Psoas muscle (tissue), 8 donors: ENCODE data around the gene PCBP3. TPM values are rescaled to one million over a fixed set of nuclear protein-coding genes. Genes with fewer than 3 reads are reported as not detected.

ENCODE experiments used
- ATAC-seq, 4 donors: fragments of 200-7000 bp; cut with Tn5 transposase; one replicate each; pipeline ENCODE4 v1.9.1; 2020; ENCODE audit warnings: moderate library complexity in 3 of 4, mild to moderate bottlenecking in 2 of 4
- DNase-seq, 2 donors: peaks; one replicate each; pipeline ENCODE4 v3.0.0-alpha.2; 2020
- H3K27ac ChIP-seq: fragments of 200-600 bp; one replicate; pipeline ENCODE4 v1.8.0; 2022
- H3K27me3 ChIP-seq, 3 donors: fragments of 200-600 bp in 1 of 3; one replicate each; pipeline versions ENCODE4 v1.6.1 to v1.8.0; 2013 to 2022; ENCODE audit warnings: low read length in 2 of 3, mild to moderate bottlenecking in 2 of 3, moderate library complexity in 1 of 3; ENCODE audit not compliant: insufficient read depth in 3 of 3
- H3K36me3 ChIP-seq, 2 donors: fragments of 200-600 bp in 1 of 2; one replicate each; pipeline versions ENCODE4 v1.6.1 to v1.8.0; 2013 to 2022; ENCODE audit warnings: low read depth in 1 of 2, mild to moderate bottlenecking in 1 of 2, moderate library complexity in 1 of 2; ENCODE audit not compliant: insufficient read depth in 1 of 2
- H3K4me1 ChIP-seq: fragments of 200-600 bp; one replicate; pipeline ENCODE4 v1.8.0; 2022
- H3K4me3 ChIP-seq: fragments of 200-600 bp; one replicate; pipeline ENCODE4 v1.8.0; 2022; ENCODE audit warnings: mild to moderate bottlenecking
- H3K9me3 ChIP-seq: fragments of 200-600 bp; one replicate; pipeline ENCODE4 v1.8.0; 2022
- CTCF ChIP-seq: fragments of 200-600 bp; IDR thresholded peaks from one replicate; pipeline ENCODE4 v1.8.0; 2022; ENCODE audit warnings: antibody characterized with exemption
- WGBS, 3 donors: extraction: QIAGEN DNeasy Blood & Tissue Kit; methylation state at CpG; one replicate each; pipeline versions ENCODE4 v1.1.6 to v1.1.7; 2013; 5-methylcytosine and 5-hydroxymethylcytosine counted together
- intact Hi-C, 2 donors: fragments of 100-400 bp; cut with DNase I; formaldehyde crosslinking; loops; one replicate each; pipeline versions ENCODE4 v1.11.0 to v1.14.2; 2022
- polyA plus RNA-seq, 3 donors: library from polyadenylated mRNA; stranded (reverse); fragments of 200-250 nt; gene quantifications; one replicate each; pipeline ENCODE4 v1.2.3, GENCODE V29; 2013
- total RNA-seq, 4 donors: library from RNA; stranded (reverse); fragmentation: NEBNext Ultra II Directional in 2 of 4; extraction: Animal tissue kit (Norgen Biotek cat#: 25700) in 2 of 4; gene quantifications; one replicate each; pipeline versions ENCODE4 v1.2.1 to v1.2.4, GENCODE V29; 2021 to 2023
- donor health status: healthy with polysubstance abuse.
- donor health status: DM: no; HTN: no; CAD: no; lungs with moderate emphysema.
- donor health status: Bipolar disorder and iron deficiency.
- donor health status: healthy.
- donor health status: DM: yes; HTN: yes; CAD: no.
- donor health status: DM: no; HTN: no; CAD: no.
- donor health status: DM: no; HTN: no; CAD: no.
- donor health status: DM: yes; HTN: yes; CAD: no.

Gene PCBP3
- total and polyA plus RNA-seq, 7 donors = 0.10 to 0.91 (median 0.33) TPM; not detected in 1

GRCh38 chr21:45766055-45766454 is 122.5 kb downstream of the PCBP3 start:
- Histone ChIP-seq H3K27ac (no peak overlapping the region), H3K4me3 (no peak overlapping the region), H3K9me3 (no peaks in the 10 kb centered on the region), H3K27me3 (peaks cover 0 to 18% (median 4%) of the 10 kb centered on the region in 3 donors), H3K4me1 (no peaks in the 10 kb centered on the region), H3K36me3 (no peaks in the 10 kb centered on the region)
- TF ChIP-seq CTCF = no peak
- DNase-seq = no peak
- WGBS, 3 donors = 77 to 80% (median 78%) methylated on average over 14 of the region's 14 CpGs
- ATAC-seq = no peak
- intact Hi-C loops = no loop called here

- TF ChIP-seq CTCF = no peak
- H3K27ac ChIP-seq = no peak overlapping the region
- ATAC-seq (no peak), DNase-seq (no peak)
- no peaks in the 10 kb centered on the region for H3K4me1 ChIP-seq
- no peaks in the 10 kb centered on the region for H3K36me3 ChIP-seq
- 25 to 30% (median 27%) methylated on average over 5 of the region's 5 CpGs for WGBS, 3 donors
- no peaks in the 10 kb centered on the region for H3K9me3 ChIP-seq
- H3K4me3 ChIP-seq = no peak overlapping the region
- intact Hi-C loops = no loop called here
- peaks cover 0 to 18% (median 4%) of the 10 kb centered on the region in 3 donors for H3K27me3 ChIP-seq
Measured at GRCh38 chr21:45766501-45766900, 123.0 kb downstream of the PCBP3 start.

GRCh38 chr21:45767071-45768006 is 123.8 kb downstream of the PCBP3 start:
- intact Hi-C loops = no loop called here
- TF ChIP-seq CTCF = no peak
- Histone ChIP-seq H3K4me3 (no peak overlapping the region), H3K27ac (no peak overlapping the region), H3K4me1 (no peaks in the 10 kb centered on the region), H3K9me3 (no peaks in the 10 kb centered on the region), H3K27me3 (peaks cover 0 to 18% (median 4%) of the 10 kb centered on the region in 3 donors), H3K36me3 (no peaks in the 10 kb centered on the region)
- DNase-seq (no peak), ATAC-seq (no peak)
- 83 to 85% (median 84%) methylated on average over 13 of the region's 13 CpGs for WGBS, 3 donors

- TF ChIP-seq CTCF = no peak
- H3K36me3 ChIP-seq = no peaks in the 10 kb centered on the region
- no peak for DNase-seq
- peaks cover 0 to 18% (median 4%) of the 10 kb centered on the region in 3 donors for H3K27me3 ChIP-seq
- H3K9me3 ChIP-seq = no peaks in the 10 kb centered on the region
- WGBS, 3 donors = 51 to 67% (median 54%) methylated on average over 11 of the region's 11 CpGs
- H3K4me3 ChIP-seq = no peak overlapping the region
- no peak for ATAC-seq
- H3K4me1 ChIP-seq = no peaks in the 10 kb centered on the region
- intact Hi-C loops = no loop called here
- no peak overlapping the region for H3K27ac ChIP-seq
Measured at GRCh38 chr21:45768011-45768739, 124.7 kb downstream of the PCBP3 start.
